ENCODE results near the gene ITGBL1.
"Not testable (repeated sequence)": the region's sequence is repeated elsewhere in the genome, so short reads cannot be mapped to it uniquely, and the experiment has no call there.

ITGBL1 gene

DNA sequence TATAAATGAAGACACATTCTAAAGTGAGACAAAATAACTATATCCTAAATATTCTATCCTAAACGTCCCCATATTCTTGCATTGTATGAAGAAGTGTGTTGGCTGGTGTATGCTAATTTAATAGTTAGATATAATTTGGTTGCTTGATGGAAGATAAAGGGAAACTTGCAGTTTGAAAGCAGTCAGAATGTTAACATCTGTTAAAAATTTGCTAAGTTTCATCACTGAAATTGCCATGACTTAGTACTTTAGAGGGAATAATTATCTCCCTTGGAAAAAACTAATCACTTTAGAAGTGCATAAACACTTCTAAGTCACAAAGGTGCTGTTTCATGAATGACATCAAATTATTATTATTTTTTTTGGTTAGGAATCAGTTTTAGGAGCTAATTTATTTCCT, 61.6 kb downstream of the ITGBL1 start:
- DNase-seq: no peak

DNA sequence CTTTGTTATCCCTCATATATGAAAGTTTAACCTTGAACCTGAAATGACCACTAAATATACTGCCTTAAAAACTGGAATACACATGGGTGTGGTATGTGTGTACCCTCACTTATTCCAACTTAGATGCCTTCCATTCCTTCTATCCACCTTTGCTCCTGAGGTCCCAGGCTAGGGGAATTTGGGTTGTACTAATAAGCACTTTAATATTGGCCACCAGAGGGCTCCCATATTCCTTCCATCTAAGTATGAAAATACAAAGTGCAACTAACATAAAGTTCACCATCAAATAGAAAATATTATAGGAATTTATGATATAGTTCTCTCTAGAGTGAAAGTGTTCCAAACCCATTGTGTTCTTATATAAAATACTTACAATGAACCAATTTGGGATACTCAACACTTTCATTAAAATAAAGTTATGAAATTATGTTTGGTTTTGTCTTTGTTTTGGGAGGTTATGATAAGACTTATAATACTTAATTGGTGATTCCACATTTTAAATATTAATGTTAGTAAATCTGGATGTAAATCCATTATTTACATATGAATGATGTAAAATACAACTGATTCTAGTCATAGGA, 62.3 kb downstream of the ITGBL1 start:
- no peak for DNase-seq

DNA sequence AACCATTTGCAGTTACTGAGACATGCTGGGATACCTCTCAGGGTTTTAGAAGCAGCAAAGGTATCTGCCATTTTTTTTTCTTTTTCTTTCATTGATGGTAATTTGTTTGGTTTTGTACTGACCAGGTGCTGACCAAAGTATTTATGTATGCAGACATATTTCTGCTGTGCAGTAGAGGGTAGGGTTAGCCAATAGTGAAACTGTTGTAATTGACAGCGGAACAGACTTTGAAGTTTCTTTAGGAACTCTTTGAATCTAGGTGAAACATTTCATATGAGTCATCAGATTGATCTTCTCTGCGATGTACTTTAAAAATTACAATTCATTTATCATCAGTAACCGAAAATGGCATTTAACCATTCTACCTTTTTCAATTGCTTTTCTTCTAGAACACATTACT, 63.0 kb downstream of the ITGBL1 start:
- DNase-seq: no peak

DNA sequence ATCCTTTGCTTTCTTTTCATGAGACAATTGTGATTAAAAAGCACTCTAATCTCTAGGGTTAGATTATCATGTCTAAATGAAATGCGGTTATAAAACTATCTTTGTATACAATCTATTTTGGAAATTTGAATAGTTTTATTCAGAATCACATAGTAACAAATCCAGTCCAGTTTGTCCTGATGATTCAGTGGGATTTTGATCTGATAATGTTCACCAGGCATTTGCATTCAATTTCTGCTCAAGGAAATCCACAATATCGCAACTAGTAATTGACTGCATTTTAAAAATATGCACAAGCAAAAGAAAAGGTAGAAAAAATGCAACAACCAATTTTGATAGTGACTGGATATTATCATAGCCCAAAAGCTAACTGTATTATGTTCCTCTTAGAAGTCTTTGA, 63.8 kb downstream of the ITGBL1 start:
- DNase-seq: no peak

DNA sequence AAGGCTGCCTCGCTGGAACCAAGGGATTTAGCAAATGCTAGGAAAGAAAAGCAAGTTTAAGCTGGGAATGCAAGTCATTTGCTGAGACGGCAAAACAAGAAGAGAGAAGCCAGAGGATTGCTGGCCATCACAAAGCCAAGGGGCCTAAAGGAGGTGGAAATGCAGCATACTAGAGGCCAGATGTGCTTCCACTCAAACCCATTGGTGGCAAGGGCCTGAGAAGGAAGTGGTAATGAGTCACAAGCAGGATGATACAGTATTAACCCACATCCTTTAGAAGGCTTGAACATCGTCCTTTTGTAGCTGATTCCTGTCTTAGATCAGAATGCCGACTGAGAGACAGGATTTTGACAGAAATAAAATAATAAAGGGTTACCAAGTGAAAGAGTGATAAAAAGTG, 68.2 kb downstream of the ITGBL1 start:
- DNase-seq: peak; percentile 44

DNA sequence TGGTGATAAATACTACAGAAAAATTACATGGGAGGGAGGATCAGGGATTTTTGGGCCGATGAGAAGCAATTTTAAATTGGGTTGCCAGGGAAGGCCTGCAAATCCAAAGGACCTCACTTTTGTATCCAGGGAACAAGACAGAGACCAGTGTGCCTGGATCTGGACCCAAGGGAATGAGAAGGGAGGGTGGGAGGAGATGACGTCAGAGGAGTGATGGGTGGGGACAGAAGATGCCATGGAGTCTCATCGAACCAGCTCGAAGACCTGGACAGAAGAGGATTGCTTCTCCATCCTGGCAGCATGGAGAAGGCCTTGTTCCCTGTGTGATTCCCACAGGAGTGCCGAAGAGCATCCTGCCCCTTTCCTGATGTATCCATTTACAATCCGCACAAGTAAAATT, 68.9 kb downstream of the ITGBL1 start:
- no peak for DNase-seq

DNA sequence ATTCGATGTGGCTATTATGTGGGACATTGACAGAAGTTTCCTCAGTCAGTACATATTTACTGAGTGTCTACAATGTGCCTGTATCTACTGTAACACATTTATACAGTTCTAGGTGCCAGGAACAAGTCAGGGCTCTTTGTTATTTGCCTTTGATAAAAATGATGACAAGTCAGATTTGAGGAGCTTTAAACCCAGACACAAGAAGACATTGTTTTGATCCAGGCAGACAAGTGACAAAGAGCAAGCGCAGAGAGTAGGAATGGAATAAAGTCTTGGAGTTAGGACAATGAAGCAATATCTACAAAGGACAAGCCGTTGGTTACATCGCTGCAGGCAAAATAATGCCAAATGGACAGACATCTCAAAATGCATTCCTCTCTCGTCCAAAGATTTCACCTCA, 70.1 kb downstream of the ITGBL1 start:
- DNase-seq: no peak

DNA sequence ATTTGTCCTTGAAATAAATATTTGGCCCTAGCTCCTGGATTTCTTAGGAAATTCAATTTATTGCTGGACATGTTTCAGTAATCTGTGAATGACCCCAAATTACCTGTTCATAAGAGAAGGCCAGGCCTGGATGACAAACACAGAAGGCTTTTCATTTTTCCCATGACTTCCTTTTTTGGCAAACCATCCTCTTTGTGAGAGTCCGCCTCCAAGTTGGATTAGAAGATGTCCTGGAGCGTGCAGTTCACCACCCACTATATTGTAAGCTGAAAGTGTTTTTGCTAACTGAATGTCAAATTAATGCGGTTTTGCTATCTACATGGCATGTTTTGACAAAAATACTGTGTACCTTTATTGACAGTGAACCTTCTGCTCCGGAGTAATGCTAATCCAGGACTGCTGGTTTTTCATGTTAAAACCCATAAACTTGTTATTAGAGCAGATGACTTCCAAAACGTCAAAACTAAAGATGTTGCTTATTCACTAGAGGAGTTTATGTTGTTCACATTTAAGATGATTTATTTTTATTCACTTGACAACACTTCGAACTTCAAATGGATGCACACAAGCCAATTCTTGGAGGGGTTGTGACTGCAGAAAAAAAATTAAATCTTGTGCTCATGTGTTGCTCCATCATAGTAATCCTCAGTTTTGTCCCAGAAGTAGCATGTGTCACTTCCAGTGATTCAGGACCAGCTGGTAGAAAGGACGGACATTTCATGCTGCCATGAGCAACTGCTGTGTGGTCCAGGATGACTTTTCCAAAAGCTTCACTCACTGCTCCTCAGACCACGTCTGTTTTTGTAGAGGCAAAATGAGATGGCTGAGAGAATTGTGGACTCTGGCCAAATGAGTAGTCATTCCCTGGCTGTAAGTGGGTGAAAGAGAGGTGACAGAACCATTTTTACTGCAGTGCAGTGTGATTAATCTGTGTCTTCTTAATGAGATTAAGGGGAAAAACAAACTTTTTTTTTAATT, 71.0 kb downstream of the ITGBL1 start:
- DNase-seq: no peak

DNA sequence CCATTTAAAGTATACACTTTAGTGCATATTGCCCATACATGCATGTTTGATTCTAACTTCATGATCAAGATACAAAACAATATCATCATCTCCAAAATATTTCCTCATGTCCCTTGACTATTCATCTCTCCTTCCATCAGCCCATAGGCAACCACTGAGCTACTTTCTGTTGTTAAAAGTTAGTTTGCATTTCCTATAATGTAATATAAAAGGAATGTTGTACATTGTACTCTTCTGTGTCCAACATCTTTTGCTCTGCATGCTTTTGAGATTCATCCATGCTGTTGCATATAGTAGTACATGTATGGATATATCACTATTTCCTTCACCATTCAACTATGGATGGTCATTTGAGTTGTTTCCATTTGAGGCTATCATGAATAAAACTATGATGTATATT, 74.7 kb downstream of the ITGBL1 start:
- no peak for DNase-seq

DNA sequence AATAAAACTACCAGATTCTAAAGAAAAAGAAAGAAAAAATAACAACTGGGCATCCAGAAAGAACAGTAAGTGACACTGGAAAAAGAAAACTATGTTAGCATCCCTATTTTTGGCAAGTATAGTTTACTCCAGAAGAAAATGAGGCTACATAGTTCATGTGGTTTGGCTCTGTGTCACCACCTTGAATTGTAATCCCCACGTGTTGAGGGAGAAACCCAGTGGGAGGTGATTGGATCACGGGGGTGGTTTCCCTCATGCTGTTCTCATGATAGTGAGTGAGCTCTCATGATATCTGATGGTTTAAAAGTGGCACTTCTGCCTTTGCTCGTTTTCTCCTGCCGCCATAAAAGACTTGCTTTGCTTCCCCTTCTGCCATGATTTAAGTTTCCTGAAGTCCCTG, 76.9 kb downstream of the ITGBL1 start:
- DNase-seq: no peak

DNA sequence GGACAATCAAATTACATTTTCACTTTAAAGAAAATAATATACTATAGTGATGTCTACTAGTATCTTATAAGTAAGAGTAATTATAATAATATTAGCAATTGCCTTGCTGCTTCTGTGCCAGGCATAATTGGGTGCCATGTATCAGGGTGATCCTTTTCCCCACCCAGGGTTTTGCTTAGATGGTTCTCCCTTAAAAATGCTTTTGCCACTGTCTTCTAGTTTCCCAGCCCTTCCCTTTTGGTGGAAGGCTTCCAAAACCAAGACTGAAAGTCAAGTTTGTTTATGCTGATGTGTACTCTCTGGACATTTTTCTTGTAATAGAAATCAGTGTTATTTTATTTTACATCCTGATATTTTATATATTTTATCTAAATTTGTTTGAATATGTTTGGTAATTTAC, 77.8 kb downstream of the ITGBL1 start:
- DNase-seq: no peak

DNA sequence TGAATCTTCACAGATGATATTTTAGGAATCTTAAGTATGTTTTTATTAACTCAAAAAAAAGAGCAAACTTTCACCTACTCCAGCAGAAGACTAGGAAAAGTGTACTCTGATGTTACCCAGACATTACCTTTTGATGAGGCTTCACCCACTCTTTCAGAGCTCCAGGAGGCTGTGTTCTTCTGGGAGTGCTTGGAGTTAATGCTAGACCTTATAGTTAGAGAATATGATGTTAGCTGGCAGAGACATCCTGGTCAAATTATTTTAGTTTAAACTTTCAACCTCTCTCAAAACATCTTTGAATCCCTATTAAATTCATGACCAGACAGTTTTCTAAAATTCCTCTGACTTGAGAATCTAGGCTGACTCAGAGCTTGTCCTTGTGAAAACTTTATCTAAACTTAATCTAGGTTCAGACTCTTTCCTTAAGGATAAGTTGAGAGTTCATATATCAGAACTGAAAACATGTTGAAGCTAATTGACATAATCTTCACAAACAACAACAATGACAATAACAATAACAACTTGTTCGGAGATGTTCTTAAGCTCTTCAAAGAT, 82.8 kb downstream of the ITGBL1 start:
- DNase-seq: no peak

DNA sequence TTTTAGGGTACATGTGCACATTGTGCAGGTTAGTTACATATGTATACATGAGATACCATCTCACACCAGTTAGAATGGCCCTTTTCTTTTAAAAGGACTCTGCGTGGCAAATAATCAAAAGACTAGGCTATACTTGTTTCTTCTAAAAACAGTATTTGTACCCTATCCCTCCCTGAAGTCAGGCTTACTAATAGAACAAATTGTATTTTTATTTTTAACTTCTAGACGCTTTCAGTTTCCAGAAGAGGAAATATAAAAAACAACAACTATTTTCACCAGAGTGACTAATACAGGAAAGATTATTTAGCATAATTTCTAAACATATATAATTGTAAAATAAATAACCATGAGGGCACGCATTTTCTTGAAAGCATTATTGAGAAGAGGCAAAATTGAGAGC, 83.6 kb downstream of the ITGBL1 start:
- DNase-seq: no peak

DNA sequence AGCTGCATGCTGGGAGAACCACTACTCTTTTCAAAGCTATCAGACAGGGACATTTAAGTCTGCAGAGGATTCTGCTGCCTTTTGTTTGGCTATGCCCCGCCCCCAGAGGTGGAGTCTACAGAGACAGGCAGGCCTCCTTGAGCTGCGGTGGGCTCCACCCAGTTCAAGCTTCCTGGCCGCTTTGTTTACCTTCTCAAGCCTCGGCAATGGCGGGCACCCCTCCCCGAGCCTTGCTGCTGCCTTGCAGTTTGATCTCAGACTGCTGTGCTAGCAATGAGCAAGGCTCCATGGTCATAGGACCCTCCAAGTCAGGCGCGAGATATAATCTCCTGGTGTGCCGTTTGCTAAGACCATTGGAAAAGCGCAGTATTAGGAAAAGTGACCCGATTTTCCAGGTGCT, 92.1 kb downstream of the ITGBL1 start:
- not testable (repeated sequence) for DNase-seq

DNA sequence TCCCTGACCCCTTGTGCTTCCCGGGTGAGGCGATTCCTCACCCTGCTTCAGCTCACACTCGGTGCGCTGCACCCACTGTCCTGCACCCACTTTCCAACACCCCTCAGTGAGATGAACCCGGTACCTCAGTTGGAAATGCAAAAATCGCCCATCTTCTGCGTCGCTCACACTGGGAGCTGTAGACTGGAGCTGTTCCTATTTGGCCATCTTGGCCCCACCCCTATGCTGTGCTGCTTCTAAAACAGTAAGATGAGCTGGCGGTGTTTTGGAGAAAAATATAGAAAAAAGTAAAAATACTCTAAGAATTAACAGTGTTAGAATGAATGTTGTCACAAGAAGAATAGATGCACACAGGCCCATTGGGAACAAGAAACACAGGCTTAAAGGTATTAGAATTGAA, 92.5 kb downstream of the ITGBL1 start:
- DNase-seq: no peak

DNA sequence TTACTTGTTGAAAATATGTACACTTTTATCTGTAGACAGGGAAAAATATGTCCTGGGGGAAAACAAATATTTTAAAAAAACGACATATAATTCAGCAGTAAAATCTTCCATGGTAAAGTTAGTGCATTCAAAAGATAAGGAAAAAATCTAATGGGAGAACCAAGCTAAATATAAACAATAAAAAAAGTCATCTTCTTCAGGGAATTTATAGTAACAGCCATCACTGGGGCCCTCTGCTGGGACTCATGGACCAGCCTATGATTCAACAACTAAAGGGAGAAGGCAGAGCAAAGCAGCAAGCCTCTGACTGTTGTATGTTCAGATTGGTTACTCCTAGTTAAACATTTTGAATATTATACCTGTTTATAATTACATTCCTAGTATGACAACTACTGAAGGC, 93.0 kb downstream of the ITGBL1 start:
- DNase-seq: no peak

DNA sequence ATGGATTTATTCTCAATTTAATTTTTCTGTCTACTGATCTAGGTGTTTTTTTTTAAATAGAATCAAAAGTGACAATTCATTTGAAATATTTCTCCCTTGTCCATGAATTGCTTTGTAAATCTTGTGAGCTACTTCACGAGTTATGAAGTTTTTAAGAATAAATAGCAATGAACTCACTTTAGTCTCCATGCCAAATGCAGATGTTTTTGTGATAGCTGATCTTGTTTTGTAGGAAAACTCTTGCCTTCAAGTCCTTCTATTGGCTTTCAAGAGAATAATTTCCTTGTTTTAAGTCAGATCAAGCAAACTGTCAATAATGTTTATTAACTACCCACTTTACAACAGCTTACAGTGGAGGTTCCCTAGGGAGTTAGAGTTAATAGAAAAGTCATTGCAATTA, 99.8 kb downstream of the ITGBL1 start:
- DNase-seq: no peak

DNA sequence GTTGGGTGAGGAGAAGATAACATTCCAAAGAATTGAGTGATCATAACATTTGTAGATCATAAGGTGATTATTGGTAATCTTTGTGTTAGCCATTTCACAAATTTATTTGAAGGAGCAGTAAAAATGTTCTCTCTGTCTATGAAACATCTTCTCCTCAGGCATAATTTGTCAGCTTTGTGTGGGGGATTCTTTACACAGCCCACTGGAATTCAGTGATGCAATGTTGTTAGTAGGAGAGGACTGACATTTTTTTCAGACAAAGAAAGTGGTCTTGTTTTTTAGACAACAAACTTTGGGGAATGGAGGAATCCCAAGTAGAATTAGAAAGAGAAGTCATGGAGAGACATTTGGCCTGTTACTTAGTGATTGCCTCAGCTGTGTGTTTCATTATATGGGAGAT, 100.3 kb downstream of the ITGBL1 start:
- DNase-seq: no peak

DNA sequence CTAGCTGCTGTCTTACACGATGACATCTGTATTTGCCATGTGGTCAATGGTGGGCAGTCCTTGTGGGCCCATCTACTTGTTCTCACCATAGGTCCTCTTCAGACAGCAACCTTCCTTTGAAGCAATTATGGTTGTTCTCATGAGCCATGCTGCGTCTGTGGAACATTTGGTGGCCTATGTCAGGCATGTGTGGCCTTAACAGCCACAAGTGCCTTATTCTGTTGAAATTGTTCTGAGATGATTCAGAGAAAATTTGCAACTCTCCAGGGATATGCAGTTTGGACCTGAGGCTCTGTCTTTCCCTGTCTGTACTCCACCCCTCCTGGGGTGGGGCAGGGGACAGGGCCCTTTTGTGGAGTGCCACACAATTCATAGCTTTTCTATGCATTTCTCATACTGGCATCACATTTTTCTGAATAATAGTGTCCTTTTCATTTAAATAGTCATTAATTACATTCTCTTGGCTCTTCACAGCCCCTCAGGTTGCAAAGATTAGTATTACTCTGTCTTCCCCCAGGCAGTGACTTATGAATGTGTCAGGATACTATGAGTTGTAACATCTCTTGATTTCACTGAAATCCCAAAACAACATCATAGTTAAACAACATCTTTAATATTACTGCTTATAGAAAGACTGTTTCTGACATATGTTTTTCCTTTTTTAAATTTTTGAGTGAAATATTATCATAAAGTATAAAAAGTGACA, 102.1 kb downstream of the ITGBL1 start:
- DNase-seq: no peak

DNA sequence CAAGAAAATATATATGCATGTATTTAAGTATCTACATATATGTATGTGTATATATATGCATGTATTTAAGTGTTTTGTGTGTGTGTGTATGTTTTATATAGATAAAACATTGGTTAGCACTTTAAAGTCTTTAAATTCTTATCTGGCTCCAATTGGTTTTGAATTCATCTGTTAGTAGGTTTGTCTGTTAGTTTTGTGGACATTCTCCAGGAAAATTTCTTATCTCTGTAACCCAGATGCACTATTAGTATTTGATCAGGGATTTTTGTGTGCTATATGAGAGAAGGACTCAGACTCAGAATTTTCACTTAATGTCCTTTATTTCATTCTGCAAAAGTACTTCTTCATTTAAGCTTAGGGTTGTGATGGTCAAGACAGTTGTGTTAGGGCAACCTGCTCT, 103.1 kb downstream of the ITGBL1 start:
- no peak for DNase-seq

DNA sequence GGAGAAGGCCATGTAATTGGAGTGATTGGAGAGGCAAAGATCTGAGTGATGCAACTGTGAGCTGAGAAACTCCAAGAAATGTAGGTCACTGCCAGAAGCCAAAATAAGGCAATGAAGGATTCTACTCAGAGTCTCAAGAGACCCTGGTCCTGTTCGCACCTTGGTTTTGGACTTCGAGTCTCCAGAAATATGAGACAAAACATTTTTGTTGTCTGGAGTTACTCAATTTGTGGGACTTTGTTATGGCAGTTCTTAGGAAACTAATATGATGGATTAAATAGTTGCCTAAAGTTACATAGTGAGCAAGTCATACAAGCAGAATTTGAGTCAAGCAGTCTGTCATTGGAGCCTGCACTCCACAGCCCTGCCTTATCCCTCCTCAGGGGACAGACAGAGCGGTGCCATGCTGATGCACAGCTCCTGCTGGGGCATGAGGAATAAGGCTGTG, 104.2 kb downstream of the ITGBL1 start:
- no peak for DNase-seq

DNA sequence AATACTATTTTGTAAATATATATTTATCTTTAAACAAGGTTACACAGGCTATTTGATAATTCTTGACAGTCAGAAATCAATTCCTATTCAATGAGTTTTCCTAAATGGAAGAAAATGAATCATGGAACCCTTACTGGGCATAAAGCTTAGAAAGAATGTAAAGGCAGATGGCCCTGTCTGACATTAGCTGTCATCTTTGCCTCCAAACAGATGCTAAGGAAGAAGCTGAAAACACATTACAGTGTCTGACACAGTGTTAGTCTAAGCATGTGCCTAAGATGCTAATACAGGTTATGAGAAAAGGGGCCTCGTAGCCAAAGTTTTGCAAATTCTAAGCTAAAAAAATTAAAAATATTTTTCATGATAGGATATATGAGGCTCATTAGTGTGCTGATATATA, 112.8 kb downstream of the ITGBL1 start:
- DNase-seq: no peak

DNA sequence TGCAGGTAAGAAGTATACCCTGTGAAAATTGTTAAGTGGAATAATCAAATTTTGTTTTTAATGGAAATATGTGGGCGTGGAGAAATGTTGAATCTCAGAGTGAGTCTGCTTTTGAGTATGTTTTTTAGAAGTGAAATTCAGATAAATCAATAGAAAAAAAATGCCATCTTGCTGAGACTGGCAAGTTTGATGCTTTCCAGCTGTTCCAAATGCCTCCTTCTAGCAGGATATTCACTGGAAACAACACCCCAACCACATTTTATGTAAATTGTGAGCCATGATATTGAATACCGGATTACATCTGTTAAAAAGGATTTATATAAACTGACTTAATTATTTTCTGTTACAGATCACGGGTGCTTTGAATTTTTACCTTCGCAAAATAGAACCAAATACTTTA, 115.4 kb downstream of the ITGBL1 start:
- DNase-seq: no peak

DNA sequence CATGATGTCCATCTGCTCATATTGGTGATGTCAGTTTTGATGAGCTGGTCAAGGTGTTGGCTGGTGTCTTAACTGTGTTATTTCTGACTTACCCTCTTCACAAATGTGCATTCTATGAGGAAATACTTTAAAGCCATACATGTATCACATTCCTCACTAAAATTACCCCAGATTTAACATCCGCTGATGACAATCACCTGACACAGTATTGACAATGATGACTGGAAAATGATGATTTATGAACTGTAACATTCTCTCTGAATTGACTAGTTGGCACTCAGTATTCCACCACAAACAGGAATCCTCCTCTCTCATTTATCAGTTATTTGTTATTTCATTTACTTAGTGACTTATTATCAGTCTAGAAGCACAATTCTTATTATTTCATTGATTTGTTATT, 117.3 kb downstream of the ITGBL1 start:
- DNase-seq: no peak

All from NK-92 treated with Interleukin-12 subunit alpha and Interleukin-12 subunit beta, amount 100 ng/mL, for 24 hours (cell line).